Stimulated activated CD8-positive, alpha-beta memory T cell treated with anti-CD3 and anti-CD28 coated beads, Interleukin-15, amount 100 ng/mL, for 4 hours (primary cell): ENCODE measurements around the gene CA9.
"Not testable (repeated sequence)": the region's sequence is repeated elsewhere in the genome, so short reads cannot be mapped to it uniquely, and the experiment has no call there.

Source experiments
- DNase-seq, 2 donors: peaks; one replicate each; pipeline ENCODE4 v3.0.0-alpha.2; 2020; ENCODE audit warnings: low read depth in 2 of 2

CA9 gene

DNA sequence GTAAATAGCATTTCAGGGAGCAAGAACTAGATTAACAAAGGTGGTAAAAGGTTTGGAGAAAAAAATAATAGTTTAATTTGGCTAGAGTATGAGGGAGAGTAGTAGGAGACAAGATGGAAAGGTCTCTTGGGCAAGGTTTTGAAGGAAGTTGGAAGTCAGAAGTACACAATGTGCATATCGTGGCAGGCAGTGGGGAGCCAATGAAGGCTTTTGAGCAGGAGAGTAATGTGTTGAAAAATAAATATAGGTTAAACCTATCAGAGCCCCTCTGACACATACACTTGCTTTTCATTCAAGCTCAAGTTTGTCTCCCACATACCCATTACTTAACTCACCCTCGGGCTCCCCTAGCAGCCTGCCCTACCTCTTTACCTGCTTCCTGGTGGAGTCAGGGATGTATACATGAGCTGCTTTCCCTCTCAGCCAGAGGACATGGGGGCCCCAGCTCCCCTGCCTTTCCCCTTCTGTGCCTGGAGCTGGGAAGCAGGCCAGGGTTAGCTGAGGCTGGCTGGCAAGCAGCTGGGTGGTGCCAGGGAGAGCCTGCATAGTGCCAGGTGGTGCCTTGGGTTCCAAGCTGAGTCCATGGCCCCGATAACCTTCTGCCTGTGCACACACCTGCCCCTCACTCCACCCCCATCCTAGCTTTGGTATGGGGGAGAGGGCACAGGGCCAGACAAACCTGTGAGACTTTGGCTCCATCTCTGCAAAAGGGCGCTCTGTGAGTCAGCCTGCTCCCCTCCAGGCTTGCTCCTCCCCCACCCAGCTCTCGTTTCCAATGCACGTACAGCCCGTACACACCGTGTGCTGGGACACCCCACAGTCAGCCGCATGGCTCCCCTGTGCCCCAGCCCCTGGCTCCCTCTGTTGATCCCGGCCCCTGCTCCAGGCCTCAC lies at the start of gene CA9:
Gene CA9, plus strand, starts transcription at position 797 of the 893 bp plus-strand sequence. Its CDS starts 32 bp downstream, at position 829.
- no peak for DNase-seq

DNA sequence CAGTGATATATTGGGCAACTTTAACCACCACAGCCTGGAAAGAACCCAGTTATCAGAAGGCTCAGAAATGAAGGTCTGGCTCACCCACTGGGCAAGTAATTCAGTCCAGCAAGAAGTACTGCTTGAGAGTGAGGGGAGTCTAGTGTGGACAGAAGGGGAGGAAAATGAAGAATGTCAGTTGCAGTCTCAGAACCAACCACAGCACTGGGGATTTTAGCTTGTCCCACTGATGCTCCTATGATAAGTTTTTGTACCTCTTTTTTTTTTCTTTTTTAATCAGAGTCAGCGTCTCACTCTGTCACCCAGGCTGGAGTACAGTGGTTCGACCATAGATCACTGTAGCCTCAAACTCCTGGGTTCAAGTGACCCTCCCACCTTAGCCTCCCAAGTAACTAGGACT lies 46.2 kb upstream of the CA9 start:
- no peak for DNase-seq

DNA sequence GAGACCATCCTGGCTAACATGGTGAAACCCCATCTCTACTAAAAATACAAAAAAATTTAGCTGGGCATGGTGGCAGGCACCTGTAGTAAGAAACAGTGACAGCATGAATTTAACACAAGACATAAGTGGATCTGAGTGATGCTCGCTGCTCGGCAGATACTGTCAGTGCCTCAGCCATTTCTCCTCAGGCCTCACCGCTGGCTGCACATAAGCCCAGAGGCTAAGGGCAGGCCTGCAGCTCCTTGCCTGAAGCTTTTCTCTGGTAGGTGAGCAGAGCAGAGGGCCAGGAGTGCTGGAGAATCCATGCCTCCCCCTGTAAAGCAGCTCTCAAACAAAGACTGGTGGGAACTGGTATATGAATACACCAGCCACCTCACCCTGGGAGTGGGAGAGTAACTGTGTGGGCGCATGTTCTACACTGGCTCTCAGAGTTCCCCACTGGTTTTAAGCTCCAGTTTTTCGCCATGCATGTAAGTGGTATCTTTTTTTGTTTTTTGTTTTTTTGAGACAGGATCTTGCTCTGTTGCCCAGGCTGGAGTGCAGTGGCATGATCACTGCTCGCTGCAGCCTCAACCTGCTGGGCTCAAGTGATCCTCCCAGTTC lies 45.2 kb upstream of the CA9 start:
- DNase-seq, result no peak

DNA sequence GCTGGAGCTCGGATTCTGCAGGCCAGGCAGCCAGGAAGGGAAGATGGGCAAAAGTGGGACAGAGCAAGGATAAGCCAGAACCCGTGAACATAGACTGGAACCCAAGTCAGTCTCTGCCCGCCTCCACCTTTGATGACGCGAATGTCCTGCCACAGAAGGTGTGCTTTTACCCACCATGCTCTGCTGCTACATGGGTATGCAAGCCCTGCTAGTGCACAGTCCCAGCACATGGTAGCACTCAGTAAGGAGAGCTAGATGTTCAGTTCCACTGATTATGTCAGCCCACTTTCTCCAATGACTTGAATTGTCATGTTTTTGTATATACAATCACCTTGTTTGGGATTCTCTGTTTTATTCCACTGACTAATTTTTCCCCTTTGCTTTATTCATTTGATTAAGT lies 44.1 kb upstream of the CA9 start:
- DNase-seq, result no peak

DNA sequence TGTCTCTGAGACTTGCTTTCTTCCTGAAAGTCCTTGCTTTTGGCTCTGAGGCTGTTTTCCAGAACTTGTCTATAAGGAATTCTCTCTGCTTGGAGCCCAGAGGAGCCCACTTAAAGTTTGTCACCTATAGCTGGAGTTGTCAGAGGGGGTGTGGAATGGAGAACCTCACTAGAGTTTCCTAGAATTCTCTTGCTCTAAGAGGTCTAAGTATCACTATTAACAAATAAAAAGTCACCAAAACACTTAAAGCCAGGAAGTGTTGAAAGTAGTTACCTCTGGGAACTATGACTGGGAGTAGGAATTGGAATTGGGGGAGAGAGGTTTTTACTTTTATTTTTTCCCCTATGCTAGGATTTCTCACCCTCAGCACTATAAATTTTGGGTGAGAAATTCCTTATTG lies 38.0 kb upstream of the CA9 start:
- DNase-seq, result no peak

DNA sequence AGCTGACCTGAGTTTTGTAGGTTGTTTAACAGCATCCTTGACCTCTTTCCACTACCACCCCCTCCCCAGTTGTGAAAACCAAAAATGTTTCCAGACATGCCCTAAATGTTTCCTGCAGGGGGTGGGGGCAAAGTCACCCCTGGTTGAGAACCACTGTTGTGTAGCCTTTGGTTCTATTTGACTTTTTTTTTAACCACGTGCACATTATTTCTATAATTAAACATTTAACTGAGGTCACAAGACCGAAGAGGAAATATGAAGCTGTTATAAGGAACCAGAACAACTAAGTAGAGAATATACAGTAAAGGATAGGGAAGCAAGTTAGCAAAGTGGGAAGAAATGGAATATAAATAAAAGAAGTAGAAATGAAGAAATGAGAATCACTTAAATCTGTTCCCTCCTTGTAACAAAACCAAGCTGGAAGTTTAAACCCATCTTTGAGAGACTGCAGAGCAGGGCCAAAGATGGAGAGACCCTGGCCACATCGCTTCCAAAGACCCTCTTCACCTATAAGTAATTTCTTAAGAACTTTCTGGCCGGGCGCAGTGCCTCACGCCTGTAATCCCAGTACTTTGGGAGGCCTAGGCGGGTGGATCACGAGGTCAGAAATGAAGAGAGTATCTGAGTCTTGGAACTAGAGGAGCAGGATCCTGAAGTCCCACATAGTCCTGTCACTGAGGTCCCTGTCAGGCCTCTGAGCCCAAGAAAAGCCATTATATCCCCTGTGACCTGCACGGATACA lies 37.4 kb upstream of the CA9 start:
- DNase-seq, result no peak

DNA sequence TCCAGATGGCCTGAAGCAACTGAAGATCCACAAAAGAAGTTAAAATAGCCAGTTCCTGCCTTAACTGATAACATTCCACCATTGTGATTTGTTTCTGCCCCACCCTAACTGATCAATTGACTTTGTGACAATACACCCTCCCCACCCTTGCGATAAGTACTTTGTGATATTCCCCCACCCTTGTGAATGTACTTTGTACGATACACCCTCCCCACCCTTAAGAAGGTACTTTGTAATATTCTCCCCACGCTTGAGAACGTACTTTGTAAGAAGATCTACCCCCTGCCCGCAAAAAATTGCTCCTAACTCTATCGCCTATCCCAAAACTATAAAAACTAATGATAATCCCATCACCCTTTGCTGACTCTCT lies 36.9 kb upstream of the CA9 start:
- DNase-seq, result not testable (repeated sequence)

DNA sequence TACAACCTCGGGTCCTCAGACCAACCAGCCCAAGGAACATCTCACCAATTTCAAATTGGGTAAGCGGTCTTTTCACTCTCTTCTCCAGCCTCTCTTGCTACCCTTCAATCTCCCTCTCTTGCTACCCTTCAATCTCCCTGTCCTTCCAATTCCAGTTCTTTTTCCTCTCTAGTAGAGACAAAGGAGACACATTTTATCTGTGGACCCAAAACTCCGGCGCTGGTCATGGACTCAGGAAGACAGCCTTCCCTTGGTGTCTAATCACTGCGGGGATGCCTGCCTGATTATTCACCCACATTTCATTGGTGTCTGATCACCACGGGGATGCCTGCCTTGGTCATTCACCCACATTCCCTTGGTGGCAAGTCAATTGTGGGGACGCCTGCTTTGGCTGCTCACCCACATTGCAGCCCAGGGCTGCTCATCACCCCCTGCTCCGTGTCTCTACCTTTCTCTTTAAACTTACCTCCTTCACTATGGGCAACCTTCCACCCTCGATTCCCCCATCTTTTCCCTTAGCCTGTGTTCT lies 36.2 kb upstream of the CA9 start:
- DNase-seq, result not testable (repeated sequence)

DNA sequence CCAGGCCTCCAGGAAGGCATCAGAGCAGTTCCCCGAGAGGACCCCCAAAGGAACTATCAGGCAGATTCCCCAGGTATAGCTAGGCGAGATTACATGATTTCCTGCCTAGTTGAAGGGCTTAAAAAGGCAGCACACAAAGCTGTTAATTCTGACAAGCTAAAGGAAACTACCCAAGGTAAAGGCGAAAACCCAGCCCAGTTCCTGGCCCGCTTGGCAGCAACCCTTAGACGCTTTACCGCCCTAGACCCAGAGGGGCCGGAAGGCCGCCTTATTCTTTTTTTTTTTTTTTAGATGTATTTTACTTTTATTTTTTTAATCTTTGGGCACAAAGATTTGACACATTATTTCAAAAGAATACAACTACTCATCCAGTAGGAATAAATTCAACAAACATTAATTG lies 35.0 kb upstream of the CA9 start:
- not testable (repeated sequence) for DNase-seq

DNA sequence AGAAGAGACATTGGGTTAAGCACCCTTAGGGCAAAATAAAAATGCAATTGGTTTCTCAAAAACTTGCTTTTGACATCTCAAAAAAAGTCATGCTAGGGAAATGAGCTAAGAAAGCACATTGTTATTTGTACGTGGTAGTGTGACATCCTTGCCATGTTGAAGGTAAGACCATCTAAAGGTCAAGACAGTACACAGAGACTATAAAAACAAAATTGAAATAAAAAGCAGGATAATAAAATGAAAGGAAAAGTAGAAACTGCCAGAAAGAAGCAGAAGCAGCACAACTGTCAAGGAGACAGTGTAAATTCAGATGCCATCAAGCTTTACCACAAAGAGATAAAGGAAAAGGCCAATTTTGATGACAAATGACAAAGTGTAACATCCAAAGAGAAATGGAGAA lies 34.5 kb upstream of the CA9 start:
- DNase-seq, result not testable (repeated sequence)

DNA sequence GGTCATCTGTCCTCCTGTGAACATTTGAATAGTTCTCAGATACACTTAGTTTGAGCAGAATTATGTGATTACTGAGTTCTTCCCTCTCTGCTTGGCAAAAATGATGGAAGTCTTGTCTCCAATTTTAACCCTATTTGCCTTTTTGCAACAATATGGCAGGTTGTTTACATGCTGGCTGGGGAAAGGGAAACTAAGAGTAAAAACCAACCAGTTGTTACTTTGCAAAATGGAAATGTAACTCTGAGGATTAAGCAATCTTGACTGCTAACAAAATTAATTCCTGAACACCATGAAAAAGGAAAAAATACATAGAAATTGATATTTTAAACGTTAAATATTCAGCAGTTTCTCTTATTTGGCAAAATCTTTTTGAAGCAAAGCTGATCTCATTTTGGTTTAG lies 34.1 kb upstream of the CA9 start:
- DNase-seq, result no peak

DNA sequence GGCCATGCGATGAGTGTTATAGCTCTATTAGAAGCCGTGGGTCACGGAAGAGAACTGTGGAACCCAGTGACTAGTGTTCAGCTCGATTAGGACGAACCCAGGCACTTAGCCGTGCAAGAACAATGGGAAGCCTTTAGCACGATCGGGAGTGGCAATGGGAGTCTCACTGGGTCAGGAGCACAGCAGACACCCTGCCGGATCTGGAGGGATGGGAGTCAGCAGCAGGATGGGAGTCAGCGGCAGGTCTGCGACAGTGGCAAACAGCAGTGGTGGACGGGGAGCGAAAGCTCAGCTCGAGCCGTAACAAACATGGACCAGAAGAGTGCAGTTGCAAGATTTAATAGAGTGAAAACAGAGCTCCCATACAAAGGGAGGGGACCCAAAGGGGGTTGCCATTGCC lies 33.3 kb upstream of the CA9 start:
- not testable (repeated sequence) for DNase-seq

DNA sequence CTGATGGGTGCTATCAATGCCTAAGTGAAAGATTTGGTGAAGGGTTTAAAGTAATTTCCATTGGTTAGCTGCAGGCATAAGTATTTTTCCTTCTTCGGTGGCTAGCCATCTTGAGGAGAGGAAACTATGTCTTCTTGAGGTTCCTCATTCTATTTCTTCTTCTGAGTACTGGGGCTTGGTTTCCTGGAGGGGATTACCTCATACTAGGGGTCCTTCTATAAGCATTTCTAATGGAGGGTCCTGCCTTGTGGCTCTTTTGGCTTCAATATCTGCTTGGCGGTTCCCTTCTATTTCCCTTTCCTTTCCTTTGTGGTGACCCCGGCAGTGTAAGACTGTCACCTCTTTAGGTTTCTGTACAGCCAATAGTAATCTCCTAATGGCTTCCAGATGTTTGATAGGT lies 32.2 kb upstream of the CA9 start:
- not testable (repeated sequence) for DNase-seq

DNA sequence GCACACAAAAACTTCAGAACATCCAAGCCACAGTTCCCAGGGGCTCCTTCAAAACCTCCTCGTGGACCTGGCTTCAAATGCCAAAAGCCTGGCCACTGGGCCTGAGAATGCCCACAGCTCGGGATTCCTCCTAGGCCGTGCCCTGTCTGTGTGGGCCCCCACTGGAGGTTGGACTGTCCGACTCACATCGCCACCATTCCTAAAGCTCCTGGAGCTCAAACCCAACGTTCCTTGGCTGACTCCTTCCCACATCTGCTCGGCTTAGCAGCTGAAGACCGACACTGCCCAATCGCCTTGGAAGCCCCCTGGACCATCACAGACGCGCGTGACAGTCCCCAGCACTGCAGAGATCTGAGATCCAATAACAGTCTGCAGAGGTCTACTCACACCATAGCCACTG lies 30.7 kb upstream of the CA9 start:
- DNase-seq, result no peak

DNA sequence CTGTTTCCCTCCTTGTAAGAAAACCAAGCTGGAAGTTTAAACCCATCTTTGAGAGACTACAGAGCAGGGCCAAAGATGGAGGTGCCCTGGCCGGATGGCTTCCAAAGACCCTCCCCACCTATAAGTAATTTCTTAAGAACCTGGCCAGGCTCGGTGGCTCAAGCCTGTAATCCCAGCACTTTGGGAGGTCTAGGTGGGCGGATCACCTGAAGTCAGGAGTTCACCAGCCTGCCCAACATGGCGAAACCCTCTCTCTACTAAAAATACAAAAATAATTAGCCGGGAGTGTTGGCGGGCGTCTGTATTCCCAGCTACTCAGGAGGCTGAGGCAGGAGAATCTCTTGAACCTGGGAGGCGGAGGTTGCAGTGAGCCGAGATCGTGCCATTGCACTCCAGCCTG lies 28.0 kb upstream of the CA9 start:
- not testable (repeated sequence) for DNase-seq

DNA sequence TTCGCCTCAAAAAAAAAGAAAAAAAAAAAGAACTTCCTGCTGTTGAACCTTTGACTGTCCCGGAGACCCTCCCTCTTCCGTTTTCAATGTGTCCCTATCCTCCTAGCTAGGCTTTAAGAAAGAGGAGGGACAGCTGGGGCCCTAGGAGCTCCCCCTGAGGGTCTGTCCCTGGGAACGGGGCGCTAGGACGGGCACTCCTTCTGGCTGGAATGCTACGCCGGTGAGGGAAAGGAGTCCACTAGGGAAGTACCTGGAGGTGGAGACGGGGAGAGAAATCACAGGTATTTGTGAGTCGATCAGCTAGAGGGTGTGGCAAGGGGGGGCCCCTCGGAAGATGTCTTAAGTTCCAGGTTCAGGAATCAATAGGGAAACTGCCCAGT lies 27.6 kb upstream of the CA9 start:
- no peak for DNase-seq

DNA sequence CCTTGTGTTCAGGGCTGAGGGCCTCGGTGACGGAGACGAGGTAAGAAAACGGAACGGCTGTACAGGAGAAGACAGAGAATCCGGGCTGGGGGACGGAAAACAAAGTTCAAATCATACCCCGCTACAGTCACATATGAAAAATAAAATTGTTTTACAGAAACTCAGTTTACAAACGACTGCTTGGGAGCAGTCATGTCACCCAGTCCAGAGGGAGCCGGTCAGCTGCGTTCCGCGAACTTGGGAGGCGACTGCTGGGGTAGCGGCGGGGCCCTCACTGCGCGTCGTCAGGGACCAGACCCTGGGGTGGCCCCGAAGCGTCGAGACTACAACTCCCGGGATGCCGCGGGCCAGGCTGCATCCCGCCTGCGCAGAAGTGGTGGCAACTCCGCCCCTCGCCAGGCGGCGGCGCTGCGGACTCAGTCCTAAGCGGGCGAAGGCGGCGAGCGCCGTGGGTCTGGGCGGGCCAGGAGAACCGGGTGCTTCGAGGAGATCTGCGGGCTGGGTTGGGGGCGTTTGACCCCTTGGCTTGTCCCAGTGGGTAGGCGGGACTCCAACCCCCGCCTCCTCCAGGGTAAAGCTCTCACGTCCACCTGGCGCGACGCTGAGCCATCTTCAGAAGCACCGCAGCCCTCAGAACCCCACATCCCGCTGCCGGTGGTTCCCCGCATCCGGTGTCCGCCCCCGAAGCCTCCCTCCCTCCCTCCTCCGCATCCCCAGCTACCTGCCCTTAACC lies 27.0 kb upstream of the CA9 start:
- peak; percentile 80 to 81 for DNase-seq

DNA sequence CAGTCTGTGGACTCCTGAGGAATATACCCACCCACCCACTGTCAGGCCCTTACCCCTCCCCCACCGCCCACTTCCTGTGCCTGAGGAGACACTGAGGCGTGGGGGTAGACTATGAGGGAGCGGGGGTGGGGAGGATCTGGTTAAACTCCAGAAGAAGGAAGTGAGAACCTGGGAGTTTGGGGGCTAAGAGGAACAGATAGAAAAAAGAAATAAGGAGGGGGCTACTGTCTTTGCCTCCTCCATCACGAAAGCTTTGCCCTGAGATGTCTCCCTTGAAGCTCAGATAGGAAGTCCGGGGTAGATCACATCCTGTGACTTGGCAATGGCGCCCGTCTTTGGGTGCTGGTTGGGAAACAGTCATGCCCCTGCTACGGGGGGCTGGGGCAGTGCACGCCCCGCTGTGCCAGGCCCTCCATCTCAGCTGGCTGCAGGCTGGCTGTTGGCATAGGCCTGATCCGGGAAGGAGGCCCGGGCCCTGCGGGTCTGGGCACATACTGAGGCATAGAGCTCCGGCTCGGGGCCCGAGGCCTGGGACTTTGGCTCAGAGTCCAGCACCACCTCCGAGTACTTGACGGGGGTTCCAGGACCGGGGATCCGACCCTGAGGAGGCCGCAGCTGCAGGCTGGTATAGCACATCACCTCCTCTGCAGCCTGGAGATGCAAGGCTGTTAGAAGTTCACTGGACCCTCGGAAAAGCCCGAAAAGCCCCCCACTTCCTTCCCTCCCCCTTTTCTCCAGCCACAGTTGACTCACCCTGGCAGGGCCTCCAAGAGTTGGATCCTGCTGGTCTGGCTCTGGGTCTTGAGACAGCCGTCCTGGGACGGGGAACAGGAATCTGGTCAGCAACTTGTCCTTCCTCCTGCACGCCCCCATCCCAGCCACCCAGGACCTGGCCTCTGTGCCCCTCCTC lies 24.0 kb upstream of the CA9 start:
- no peak for DNase-seq

DNA sequence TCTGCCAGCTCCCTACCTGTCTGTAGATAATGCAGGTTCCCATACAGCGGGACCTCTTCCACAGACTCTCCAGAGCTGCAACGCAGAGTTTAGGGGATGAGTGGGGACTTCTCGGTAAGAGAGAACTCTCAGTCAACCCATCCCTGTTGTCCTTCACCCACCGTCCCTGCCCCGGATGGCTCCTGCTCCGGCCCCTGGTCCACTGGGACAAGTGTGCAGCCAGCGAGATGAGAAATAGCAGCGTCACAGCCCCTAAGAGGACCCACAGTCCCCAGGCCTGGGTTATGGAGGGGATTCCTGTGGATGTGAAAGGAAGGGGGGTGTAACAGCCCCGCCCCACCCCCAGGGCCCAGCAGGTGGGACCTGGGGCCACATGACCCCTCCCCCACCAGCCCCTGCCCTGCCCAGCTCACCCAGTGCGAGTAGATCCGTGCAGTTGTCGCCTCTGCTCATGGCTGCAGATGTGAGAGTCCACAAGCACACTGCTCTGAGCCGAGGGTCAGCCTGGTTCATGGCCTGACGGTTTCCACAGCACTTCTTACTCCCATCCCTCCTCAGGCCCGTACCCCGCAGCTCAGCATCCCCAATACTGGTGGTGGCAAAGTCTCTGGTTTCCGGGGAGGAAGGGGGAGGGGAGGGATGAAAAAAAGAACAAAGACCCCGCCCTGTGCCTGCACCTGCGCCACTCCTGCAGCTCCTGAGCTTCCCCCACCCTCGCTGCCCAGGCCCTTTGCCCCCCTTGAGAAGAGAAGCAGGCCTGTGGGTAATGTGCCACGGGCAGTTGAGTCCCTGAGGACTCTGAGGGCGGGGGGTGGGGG lies 23.2 kb upstream of the CA9 start, which contains the start of gene SIT1:
Gene SIT1, minus strand, starts transcription at position 591 of the 818 bp plus-strand sequence. Its CDS starts 78 bp downstream, at position 513.
- no peak for DNase-seq
